HepG2 (cell line): Measurements from ENCODE around the gene GPR68.

Experiments used
- CBX1 ChIP-seq: IDR thresholded peaks from one replicate; pipeline ENCODE4 v1.6.1; 2016; ENCODE audit warnings: antibody characterized with exemption, low read depth
- FIP1L1 ChIP-seq: fragments of 200-400 bp; formaldehyde crosslinking; IDR thresholded peaks from 2 replicates; pipeline ENCODE4 v1.6.1; 2018; ENCODE audit warnings: low read depth, mild to moderate bottlenecking, low read length, moderate library complexity, borderline replicate concordance; ENCODE audit not compliant: insufficient read depth
- KDM5B ChIP-seq: sonication (generic); formaldehyde crosslinking; IDR thresholded peaks from 2 replicates; pipeline ENCODE4 v1.4.0; 2020; ENCODE audit warnings: missing genetic modification reagents, mild to moderate bottlenecking, borderline replicate concordance
- TBX2 ChIP-seq: sonication (generic); formaldehyde crosslinking; IDR thresholded peaks from 2 replicates; pipeline ENCODE4 v1.5.0; 2020; ENCODE audit warnings: missing genetic modification reagents, mild to moderate bottlenecking, borderline replicate concordance
- ZSCAN21 ChIP-seq: sonication (generic); formaldehyde crosslinking; IDR thresholded peaks from 2 replicates; pipeline ENCODE4 v1.8.0; 2022; ENCODE audit warnings: mild to moderate bottlenecking, missing genetic modification reagents, moderate library complexity, borderline replicate concordance
- TF ChIP-seq, protein P1 (sequence below): sonication (generic); formaldehyde crosslinking; IDR thresholded peaks from 2 replicates; pipeline ENCODE4 v1.8.1; 2023; ENCODE audit warnings: missing genetic modification reagents, inconsistent platforms, borderline replicate concordance
- TF ChIP-seq, protein P2 (sequence below): sonication (generic); formaldehyde crosslinking; IDR thresholded peaks from 2 replicates; pipeline ENCODE4 v1.5.0; 2020; ENCODE audit warnings: mild to moderate bottlenecking, missing genetic modification reagents, moderate library complexity

GRCh38 chr14:91205459-91205858 lies 39.0 kb downstream of the GPR68 start:
- TF ChIP-seq, protein P1, sequence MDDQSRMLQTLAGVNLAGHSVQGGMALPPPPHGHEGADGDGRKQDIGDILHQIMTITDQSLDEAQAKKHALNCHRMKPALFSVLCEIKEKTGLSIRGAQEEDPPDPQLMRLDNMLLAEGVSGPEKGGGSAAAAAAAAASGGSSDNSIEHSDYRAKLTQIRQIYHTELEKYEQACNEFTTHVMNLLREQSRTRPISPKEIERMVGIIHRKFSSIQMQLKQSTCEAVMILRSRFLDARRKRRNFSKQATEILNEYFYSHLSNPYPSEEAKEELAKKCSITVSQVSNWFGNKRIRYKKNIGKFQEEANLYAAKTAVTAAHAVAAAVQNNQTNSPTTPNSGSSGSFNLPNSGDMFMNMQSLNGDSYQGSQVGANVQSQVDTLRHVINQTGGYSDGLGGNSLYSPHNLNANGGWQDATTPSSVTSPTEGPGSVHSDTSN (CRISPR knock-in tag): no peak
- TF ChIP-seq ZSCAN21 (CRISPR knock-in tag) (no peak), FIP1L1 (no peak), KDM5B (CRISPR knock-in tag) (no peak), TBX2 (no peak), CBX1 (no peak)
- TF ChIP-seq, protein P2, sequence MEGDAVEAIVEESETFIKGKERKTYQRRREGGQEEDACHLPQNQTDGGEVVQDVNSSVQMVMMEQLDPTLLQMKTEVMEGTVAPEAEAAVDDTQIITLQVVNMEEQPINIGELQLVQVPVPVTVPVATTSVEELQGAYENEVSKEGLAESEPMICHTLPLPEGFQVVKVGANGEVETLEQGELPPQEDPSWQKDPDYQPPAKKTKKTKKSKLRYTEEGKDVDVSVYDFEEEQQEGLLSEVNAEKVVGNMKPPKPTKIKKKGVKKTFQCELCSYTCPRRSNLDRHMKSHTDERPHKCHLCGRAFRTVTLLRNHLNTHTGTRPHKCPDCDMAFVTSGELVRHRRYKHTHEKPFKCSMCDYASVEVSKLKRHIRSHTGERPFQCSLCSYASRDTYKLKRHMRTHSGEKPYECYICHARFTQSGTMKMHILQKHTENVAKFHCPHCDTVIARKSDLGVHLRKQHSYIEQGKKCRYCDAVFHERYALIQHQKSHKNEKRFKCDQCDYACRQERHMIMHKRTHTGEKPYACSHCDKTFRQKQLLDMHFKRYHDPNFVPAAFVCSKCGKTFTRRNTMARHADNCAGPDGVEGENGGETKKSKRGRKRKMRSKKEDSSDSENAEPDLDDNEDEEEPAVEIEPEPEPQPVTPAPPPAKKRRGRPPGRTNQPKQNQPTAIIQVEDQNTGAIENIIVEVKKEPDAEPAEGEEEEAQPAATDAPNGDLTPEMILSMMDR (CRISPR knock-in tag): no peak
